NCI-H2171 treated with DMSO at 0.1 percent for 48 hours (cell line): ENCODE data around the gene ORC6.

ENCODE experiments used
- DNase-seq: peaks from one replicate; lab custom pipeline; 2025; lab: John Stamatoyannopoulos, UW

The ORC6 gene

DNA sequence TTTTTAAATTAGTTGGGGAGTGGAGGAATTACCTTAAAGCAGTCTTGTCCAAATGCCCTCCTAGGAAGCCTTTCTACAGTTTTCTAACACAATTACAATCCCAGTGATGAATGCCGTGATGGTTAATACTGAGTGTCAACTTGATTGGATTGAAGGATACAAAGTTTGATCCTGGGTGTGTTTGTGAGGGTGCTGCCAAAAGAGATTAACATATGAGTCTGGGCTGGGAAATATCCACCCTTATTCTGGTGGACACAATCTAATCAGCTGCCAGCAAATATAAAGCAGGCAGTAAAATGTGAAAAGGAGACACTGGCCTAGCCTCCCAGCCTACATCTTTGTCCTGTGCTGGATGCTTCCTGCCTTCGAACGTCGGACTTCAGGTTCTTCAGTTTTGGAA lies 12.2 kb downstream of the ORC6 start:
- DNase-seq: no peak

DNA sequence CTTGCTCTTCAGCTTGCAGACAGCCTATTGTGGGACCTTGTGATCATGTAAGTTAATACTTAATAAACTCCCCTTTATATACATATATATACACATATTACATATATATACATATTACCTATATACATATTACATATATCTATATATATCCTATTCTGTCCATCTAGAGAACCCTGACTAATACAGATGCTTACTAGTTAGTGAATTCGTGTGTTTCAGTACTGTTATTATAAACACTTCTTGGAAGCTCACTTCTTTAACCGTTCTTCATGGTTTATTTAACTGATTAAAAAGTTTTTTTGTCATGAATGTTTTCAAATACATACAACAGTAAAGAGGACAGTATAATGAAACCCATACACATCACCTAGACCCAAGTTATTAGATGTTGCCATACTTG lies 12.6 kb downstream of the ORC6 start:
- DNase-seq: no peak

DNA sequence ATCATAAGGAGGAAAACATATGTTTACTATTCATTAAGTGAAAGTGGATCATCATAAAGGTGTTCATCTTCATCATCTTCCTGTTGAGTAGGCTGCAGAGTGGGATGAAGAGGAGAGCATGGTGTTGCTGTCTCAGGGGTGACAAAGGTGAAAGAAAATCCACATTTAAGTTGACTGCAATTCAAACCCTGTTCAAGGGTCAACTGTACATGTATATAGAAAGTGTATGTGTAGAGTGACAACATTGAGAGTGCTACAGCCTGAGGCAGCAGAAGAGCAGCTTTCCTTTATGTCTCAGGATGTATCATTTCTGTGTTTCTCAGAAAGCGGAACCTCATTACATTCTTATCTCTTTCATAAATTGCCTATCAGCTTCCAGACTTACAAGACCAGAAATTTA lies 17.2 kb downstream of the ORC6 start:
- DNase-seq: no peak

DNA sequence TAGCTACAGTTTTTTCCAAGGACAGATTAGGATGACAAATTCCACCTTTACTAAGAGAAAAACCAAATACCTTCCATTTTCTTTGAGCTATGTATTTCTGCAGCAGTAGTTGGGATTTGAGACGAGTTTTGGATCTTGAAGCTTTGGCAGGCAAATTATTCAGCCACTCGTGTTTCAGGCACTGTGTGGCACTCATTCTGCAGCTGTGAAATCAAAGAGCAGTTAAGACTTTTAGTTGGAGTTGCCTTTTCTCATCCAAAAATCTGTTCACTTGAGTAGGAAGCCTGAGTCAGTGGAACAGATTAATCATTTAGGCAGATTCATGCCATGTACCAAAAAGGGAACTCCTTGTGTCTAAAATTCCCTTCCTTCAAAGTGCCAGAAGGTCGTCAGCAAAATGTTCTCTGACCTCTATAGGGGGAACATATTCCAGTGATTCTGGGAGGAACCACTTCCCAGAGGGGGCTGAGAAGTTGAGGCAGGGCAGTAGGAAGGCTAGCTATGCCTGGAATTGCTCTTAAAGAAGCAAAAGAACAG lies 20.1 kb downstream of the ORC6 start:
- no peak for DNase-seq

DNA sequence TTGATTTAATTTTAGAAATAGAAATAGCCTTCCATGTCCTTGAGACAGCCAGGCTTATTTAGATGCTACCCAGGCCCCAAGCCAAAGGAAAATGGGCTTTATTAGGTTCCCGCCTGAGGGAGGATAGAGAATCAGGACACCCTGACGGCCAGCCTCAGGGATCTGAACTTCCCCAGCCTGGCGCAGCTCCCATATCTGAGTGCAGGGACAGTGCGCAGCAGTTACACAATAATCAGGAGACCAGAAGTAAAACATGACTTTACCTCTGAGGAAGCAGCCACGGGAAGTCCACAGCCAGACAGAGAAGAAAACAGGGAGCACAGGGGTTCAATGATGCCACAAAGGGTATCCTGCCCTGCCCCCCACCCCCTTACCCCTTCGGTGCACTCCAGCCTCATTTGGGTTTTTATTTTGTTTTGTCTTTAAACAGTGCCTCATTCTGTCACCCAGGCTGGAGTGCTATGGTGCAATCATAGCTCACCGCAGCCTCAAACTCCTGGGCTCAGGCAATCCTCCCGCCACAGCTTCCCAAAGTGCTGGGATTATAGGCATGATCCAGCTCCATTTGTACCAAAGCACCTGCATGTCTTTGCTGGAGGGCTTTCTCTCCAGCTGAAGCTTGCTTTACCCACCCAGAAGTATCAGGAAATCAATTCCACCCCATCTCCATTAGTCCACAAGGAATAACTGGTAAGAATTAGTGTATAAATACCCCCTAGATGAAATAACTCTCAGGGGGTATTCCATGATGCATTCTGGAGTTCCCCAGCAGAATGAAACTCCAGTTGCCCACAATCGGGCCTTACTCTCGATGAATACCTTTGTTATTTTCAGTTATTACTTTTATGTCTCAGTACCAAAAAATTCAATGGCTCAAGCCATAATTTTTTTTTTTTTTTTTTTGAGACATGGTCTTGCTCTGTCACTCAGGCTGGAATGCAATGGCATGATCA lies 21.9 kb downstream of the ORC6 start:
- DNase-seq: no peak

DNA sequence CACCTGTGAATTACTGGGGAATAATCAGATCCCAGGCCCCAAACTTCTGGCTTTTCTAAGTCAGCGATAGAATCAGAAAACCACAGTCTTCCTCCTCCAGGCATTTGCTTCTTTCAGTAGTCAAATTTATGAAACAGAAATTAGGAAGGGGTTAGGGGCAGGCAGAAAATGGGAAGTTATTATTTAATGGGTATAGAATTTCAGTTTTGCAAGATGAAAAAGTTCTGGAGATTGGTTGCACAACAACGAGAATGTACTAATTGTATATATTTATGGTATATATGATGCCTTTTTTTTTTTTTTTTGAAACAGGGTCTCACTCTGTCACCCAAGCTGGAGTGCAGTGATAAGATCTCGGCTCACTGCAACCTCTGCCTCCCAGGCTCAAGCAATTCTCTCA lies 23.5 kb downstream of the ORC6 start:
- DNase-seq: no peak

DNA sequence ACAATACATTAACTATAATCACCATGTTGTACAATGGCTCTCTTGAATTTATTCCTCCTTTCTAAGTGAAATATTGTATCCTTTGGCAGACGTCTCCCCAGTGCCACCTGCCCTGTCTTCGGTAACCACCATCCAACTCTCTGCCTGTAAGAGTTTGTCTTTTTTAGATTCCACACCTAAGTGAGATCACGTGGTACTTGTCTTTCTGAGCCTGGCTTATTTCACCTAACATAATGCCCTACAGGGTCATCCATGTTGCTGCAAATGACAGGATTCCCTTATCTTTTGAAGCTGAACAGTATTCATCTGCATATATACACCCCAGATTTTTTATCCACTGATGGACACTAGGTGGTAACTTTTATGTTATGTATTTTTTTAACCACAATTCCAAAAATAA lies 24.2 kb downstream of the ORC6 start:
- no peak for DNase-seq

DNA sequence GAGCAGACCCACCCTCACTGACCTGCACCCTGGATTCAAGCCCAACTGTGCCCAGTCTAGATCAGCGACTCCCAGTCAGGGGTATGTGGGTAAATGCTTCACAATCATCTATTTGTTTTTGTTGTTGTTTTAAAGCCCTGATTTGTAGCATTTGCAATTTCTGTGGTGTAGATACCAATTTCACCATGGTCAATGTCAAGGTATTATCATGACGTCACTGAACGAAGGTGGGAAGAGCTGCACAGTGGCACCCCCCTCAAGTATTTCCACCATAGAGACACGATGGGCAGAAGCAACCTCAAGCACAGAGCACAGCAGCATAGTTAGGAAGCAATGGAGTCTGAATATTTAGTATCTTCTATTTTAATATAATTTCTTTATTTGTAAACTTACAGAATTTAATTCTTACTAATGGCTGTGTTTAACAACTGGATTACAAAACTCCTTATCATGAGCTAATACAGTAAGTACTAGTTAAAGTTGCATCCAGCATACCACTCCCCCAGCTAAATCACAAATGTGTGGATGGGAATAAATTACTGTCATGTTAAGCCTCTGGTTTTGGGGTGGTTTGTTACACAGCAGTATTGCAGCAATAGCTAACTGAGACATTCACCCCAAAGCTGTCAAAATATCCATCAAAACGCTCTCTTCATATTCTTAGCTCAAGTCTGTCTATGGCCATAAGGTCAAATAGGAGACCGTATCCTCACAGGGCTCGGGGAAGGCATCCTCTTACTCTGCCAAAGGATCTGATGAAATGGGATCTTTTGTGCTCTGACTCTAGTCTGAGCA lies 25.5 kb downstream of the ORC6 start:
- no peak for DNase-seq

DNA sequence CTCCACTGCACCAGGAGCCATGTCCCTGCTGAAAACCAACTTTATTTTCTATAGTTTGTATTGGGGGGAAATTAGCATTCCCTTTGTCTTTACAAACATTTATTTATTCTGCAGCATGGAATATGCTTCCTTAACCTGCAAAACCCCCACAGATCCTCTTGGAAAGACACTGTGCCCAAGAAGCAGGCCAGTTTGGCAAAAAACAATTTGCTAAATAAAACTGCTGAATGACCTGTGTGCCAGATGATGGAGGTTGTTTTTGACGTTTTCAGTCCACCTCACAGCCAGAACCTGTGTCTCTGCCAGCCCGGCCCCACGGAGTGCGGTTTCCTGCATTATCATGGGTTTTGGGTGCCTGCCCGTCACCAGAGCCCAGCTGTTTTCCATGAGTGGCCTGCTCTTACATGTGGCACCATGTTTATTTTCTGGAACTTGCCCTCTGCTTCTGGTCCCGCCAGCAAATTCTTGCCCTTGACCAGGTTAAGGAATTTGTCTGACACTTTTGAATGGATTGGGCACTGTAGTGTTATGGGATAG lies 26.4 kb downstream of the ORC6 start:
- no peak for DNase-seq

DNA sequence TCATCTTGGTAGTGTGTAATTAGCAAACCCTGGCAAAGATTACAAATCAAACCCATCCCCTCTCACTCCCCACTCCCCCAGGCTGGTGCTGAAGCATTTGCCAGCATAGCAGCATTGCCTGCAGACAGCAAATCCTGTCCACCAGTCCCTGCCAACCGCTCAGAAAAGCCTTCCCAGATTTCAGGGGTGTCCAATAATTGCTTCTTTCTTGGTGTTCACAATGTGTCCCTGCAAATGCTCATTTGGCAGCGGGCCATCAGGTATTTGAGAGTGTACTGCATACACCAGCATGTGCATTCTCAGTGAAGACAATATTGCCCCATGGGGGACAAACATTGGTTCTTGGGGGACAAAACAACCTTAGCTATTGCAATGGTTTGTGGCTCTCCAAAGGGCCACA lies 28.2 kb downstream of the ORC6 start:
- DNase-seq: peak; percentile 29

DNA sequence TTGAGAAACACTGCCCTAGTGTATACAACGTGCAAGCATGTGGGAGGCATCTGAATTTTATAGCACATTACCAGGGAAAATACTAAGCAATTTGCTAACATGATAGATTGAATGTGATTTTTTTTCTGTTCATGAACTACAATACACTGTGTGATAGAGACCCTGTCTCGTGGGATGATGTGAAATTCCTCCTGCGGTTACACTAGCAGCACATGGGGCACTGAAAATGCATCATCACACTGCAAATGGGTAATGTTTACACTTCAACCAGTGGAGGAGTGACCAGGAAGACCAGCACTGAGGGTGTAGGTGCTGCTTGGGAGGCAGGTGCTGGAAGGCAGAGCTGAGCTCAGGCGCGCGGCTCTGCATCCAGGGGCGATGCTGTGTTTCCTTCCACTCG lies 28.8 kb downstream of the ORC6 start:
- no peak for DNase-seq

DNA sequence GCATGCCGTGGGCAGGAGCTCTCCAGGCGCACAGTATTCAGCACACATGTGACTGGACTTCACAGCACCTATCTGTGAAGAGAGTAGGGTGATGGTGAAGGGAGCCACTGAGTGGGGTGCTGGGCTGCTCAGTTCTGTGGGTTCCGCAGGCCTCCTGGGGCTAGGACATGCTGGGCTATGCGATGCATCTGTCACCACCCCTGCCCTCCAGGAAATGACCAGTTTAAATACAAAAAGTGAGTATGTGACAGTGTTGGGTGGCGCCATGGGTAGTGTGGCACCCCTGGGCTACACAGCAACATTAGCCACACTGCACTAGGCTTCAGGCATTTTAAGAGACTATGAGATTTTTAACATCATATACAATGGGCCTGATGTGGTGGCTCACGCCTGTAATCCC lies 30.1 kb downstream of the ORC6 start:
- DNase-seq: no peak

DNA sequence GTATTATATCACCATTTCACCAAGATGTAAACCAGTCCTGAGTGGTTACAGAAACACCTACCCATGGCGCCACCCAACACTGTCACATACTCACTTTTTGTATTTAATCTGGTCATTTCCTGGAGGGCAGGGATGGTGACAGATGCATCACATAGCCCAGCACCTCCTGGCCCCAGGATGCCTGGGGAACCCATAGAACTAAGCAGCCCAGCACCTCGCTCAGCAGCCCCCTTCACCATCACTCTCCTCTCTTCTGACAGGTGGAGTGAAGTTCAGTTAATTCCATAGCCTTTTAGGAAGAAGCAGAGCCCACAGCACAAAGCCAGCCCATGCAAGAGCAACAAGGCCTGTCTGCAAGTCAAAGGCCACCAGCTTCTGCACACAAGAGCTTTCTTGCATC lies 31.2 kb downstream of the ORC6 start:
- DNase-seq: no peak

DNA sequence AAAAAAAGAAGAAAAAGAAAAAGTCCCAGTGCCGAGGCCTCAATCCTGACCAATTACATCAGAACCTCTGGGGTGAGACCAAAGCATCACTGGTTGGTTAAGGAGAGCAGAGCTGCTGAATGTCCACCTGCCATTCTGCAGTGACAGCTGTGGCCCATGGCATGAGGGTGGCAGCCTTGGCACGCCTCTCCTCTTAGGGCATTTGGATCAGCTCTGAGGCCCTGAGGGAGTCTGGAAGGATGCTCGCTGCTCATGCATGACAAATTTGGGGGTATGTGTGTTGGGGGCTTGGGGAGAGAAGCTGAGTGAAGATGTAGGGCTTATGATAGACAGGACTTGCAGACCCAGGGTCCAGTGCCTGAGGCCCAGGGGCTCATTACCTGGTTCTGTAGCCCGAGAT lies 32.4 kb downstream of the ORC6 start:
- DNase-seq: no peak

DNA sequence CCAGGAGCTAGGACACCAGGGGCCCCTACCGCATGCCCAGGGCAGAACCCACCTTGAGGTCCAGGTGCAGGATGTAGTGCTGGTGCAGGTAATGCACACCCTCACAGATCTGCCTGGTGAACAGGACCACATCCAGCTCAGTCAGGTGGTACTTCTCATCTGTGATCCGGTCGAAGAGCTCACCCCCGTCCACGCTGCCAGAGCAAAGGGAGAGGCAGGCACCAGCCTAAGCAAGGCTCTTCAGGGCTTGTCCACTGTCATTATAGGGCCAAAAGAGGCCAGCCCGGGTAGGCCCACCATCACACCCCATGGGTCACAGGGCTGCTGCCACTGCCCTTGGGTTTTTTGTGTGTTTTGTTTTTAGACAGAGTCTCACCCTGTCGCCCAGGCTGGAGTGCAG lies 37.7 kb downstream of the ORC6 start:
- DNase-seq: no peak

DNA sequence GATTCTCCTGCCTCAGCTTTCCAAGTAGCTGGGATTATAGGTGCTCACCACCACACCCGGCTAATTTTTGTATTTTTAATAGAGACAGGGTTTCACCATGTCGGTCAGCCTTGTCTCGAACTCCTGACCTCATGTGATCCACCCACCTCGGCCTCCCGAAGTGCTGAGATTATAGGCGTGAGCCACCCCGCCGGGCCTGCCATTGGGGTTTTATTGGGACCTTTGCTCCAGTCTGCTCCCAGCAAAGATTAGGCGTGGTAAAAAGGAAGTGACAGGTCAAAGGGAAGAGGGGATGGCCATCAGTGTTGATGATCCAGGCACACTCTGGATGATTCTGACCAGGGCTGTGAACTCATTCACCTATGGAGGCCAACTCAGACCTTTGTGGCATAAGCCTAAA lies 38.2 kb downstream of the ORC6 start:
- DNase-seq: no peak

DNA sequence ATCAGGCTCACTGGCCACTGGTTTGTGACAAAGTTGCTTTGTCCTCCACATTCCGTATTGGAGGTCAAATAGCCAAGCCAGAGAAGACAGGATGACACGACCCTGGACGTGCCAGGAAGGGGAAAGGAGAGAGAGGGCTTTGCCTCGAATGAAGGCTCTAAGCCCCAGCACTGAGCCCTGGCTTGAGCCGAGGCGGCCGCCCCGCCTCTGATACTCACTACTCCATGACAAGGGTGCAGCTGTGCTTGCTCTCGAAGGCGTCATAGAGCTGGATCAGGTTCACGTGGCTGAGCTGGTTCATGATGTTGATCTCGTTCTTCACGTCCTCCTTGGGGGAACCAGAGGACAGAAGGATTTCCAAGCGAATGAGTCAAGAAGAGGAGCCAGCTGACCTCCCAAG lies 39.3 kb downstream of the ORC6 start:
- no peak for DNase-seq

DNA sequence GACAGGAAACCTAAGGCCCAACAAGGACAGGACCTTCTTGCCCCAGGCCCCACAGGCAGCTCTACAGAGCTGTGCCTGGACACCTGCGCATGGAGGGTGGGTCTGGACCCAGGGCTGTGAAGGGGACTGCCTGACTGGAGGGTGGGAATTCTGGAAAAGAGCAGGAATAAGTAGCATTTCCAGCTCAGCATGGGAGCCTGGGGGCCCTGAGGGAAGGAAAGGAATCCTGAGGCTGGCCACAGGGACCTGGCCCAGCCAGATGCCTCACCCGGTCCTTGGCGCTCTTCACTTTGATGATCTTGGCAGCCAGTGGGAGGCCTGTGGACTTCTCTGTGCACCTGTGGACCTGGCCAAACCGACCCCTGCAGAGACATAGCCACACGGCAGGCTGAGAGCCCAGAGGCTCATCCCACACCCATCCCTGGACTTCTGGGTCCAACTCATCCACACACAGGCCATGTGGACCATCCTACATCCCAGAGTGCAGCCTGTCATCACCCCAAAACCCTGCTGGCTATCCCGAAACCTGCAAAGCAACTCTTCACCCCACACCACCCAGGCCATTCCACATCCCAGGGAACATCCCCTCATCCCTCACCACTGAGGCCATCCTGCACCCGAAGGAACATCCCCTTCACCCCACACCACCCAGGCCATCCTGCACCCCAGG lies 40.0 kb downstream of the ORC6 start:
- no peak for DNase-seq

DNA sequence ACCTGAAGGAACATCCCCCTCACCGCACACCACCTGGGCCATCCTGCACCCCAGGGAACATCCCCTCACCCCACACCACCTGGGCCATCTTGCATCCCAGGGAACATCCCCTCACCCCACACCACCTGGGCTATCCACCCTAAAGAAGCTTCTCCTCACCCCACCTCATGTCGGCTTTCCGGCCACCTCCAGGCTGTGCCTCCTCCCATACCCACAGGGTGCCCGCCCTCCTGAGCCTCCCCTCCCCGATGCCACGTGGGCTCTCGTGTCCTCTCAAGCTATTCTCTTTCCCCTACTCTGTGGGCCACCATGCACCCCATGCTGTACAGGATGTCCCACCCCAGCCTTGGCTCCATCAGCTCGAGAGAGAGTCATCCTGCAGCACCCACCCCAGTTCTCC lies 40.7 kb downstream of the ORC6 start:
- DNase-seq: no peak

DNA sequence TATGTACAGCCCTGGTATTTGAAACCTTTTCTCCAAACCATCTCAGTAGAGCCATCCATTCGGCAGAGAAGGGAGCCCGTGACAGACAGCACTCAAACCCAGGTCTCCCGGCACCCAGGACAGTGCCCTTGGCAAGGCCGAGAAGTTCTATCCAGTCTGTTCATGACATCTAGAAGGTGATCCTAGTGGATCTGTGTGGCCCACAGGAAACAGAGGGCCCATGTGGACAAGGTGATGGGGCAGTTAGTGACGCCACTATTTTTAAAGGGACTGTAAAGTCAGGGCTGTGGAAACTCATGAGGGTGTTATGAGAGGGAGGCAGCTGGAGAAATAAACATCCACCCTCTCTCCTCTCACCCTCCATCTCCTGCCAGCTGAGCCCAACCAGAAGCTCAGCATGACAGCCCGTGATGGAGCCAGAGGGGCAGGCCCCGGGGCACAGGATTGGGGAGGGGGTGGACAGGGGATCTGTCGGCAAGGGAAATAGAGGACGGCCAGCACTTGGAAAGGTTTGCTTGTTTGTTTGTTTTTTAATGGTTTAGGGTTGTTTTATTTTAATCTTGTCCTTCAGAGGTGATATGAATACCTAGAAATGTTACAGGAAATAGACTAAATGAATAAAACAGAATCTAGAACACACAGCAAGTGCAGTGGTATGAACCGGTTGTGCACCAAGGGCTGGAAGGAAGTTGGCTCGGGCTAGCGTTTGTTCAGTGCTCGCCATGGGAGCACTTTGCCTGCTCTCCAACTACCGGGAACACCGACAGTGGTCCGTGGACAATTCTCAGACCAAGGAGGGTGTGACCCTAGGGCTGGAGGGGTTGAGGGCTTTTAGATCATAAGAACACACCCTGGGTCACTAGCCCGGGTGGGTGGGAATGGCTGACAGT lies 41.6 kb downstream of the ORC6 start:
- no peak for DNase-seq
